Panc1 (cell line): ENCODE data around the gene PLN.

ENCODE experiments used
- POLR2AphosphoS5 ChIP-seq: IDR thresholded peaks from 2 replicates; pipeline ENCODE4 v1.6.1; 2012; ENCODE audit warnings: mild to moderate bottlenecking, low read depth, low read length, moderate library complexity
- SIN3A ChIP-seq: IDR thresholded peaks from 2 replicates; pipeline ENCODE4 v1.6.1; 2012; ENCODE audit warnings: low read depth, mild to moderate bottlenecking, low read length, moderate library complexity, borderline replicate concordance; ENCODE audit not compliant: insufficient read depth
- TCF7L2 ChIP-seq: IDR thresholded peaks from 2 replicates; pipeline ENCODE4 v1.6.1; 2011; ENCODE audit warnings: mild to moderate bottlenecking, low read depth, low read length, inconsistent platforms
- TF ChIP-seq, protein P1 (sequence below): fragments of 450-650 bp; IDR thresholded peaks from 2 replicates; pipeline ENCODE4 v1.5.1; 2017; ENCODE audit warnings: mild to moderate bottlenecking
- TF ChIP-seq, protein P2 (sequence below), 2 experiments: IDR thresholded peaks; 2 replicates each; pipeline ENCODE4 v1.6.1; 2011 to 2012; ENCODE audit warnings: low read depth in 2 of 2, control low read depth in 1 of 2, low read length in 1 of 2, mild to moderate bottlenecking in 1 of 2, moderate library complexity in 1 of 2; ENCODE audit not compliant: insufficient read depth in 1 of 2

- TF ChIP-seq, protein P1, sequence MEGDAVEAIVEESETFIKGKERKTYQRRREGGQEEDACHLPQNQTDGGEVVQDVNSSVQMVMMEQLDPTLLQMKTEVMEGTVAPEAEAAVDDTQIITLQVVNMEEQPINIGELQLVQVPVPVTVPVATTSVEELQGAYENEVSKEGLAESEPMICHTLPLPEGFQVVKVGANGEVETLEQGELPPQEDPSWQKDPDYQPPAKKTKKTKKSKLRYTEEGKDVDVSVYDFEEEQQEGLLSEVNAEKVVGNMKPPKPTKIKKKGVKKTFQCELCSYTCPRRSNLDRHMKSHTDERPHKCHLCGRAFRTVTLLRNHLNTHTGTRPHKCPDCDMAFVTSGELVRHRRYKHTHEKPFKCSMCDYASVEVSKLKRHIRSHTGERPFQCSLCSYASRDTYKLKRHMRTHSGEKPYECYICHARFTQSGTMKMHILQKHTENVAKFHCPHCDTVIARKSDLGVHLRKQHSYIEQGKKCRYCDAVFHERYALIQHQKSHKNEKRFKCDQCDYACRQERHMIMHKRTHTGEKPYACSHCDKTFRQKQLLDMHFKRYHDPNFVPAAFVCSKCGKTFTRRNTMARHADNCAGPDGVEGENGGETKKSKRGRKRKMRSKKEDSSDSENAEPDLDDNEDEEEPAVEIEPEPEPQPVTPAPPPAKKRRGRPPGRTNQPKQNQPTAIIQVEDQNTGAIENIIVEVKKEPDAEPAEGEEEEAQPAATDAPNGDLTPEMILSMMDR: peak; percentile 75; the same call in 1 of the 2 replicates
- TF ChIP-seq SIN3A (no peak), POLR2AphosphoS5 (no peak), TCF7L2 (no peak)
- TF ChIP-seq, protein P2, sequence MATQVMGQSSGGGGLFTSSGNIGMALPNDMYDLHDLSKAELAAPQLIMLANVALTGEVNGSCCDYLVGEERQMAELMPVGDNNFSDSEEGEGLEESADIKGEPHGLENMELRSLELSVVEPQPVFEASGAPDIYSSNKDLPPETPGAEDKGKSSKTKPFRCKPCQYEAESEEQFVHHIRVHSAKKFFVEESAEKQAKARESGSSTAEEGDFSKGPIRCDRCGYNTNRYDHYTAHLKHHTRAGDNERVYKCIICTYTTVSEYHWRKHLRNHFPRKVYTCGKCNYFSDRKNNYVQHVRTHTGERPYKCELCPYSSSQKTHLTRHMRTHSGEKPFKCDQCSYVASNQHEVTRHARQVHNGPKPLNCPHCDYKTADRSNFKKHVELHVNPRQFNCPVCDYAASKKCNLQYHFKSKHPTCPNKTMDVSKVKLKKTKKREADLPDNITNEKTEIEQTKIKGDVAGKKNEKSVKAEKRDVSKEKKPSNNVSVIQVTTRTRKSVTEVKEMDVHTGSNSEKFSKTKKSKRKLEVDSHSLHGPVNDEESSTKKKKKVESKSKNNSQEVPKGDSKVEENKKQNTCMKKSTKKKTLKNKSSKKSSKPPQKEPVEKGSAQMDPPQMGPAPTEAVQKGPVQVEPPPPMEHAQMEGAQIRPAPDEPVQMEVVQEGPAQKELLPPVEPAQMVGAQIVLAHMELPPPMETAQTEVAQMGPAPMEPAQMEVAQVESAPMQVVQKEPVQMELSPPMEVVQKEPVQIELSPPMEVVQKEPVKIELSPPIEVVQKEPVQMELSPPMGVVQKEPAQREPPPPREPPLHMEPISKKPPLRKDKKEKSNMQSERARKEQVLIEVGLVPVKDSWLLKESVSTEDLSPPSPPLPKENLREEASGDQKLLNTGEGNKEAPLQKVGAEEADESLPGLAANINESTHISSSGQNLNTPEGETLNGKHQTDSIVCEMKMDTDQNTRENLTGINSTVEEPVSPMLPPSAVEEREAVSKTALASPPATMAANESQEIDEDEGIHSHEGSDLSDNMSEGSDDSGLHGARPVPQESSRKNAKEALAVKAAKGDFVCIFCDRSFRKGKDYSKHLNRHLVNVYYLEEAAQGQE (IDR thresholded peaks at IDR 0.05; ENCODE audit: insufficient read depth in 1 of 2, low read depth in 2 of 2, low read length in 1 of 2): no peak
Observed at GRCh38 chr6:118551063-118552053, 3.3 kb downstream of the PLN start.
